ENCODE results near the gene SAMD14. TPM values are rescaled to one million over a fixed set of nuclear protein-coding genes. Genes with fewer than 3 reads are reported as not detected.

SAMD14 gene
- total RNA-seq, 1 donor from 2014 or later: 27.6 TPM

- no peaks in the 10 kb centered on the region for H3K27me3 Mint-ChIP-seq (ENCODE audit: low read depth)
- no peak overlapping the region for H3K27ac Mint-ChIP-seq (ENCODE audit: unreplicated experiment)
- no peak for TF ChIP-seq CTCF (IDR thresholded peaks at IDR 0.05)
- no peaks in the 10 kb centered on the region for H3K9me3 Mint-ChIP-seq (ENCODE audit: low read depth)
- H3K4me1 Mint-ChIP-seq (ENCODE audit: low read depth): peaks cover 30% of the 10 kb centered on the region
- no peak for DNase-seq (ENCODE audit: low spot score)
- no peak overlapping the region for H3K4me3 Mint-ChIP-seq (ENCODE audit: unreplicated experiment)
- peaks cover 3% of the 10 kb centered on the region for H3K36me3 Mint-ChIP-seq (ENCODE audit: low read depth)
Observed at GRCh38 chr17:50167371-50167770, 37.4 kb upstream of the SAMD14 start.

- H3K4me3 Mint-ChIP-seq (ENCODE audit: unreplicated experiment): no peak overlapping the region
- no peak for TF ChIP-seq CTCF (IDR thresholded peaks at IDR 0.05)
- H3K9me3 Mint-ChIP-seq (ENCODE audit: low read depth): no peaks in the 10 kb centered on the region
- H3K4me1 Mint-ChIP-seq (ENCODE audit: low read depth): peaks cover 29% of the 10 kb centered on the region
- no peak overlapping the region for H3K27ac Mint-ChIP-seq (ENCODE audit: unreplicated experiment)
- H3K36me3 Mint-ChIP-seq (ENCODE audit: low read depth): peaks cover 3% of the 10 kb centered on the region
- no peak for DNase-seq (ENCODE audit: low spot score)
- H3K27me3 Mint-ChIP-seq (ENCODE audit: low read depth): no peaks in the 10 kb centered on the region
Observed at GRCh38 chr17:50166518-50167181, 36.7 kb upstream of the SAMD14 start.

DNA sequence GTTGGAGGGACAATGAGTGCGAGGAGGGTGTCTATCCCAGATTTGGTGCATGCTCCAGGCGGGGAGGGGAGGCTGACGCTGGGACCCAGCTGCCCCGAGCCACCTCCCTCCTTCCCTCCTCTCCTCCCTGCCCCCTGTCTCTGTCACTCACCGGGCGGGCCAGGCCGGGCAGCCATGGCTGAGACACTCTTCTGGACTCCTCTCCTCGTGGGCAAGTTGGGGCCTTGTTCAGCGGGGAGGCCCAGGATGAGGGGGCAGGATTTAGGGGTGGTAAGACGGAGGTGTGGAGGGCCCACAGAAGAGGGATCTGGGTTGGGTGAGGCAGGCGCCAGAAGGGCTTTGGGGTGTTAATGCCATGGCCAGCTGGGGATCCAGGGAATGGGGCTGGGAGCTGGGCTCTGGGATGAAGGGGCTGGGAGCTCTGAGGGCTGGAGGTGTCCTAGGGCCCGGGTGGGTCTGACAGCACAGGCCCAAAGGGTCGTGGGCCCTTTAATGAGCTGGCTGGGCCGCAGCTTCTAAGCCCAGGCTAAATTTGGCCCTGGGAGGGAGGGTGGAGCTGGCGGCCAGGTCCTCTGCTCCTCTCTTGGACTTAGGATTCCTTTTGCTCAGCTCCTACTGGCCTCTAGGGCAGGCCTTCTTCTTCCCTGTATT lies 36.0 kb upstream of the SAMD14 start, which contains the start of gene SGCA:
Gene SGCA (plus strand): TSS at position 139 of the 651 bp plus-strand sequence. CDS start 36 bp downstream, at position 175.
- Mint-ChIP-seq H3K4me3 (ENCODE audit: unreplicated experiment) (no peak within 1 kb of the TSS), H3K36me3 (ENCODE audit: low read depth) (peaks cover under 1% of the 10 kb centered on the region), H3K9me3 (ENCODE audit: low read depth) (no peaks in the 10 kb centered on the region), H3K27me3 (ENCODE audit: low read depth) (no peaks in the 10 kb centered on the region), H3K27ac (ENCODE audit: unreplicated experiment) (peak within 1 kb of the TSS; percentile 74), H3K4me1 (ENCODE audit: low read depth) (peaks cover 30% of the 10 kb centered on the region)
- no peak for TF ChIP-seq CTCF (IDR thresholded peaks at IDR 0.05)
- no peak for DNase-seq (ENCODE audit: low spot score)

DNA sequence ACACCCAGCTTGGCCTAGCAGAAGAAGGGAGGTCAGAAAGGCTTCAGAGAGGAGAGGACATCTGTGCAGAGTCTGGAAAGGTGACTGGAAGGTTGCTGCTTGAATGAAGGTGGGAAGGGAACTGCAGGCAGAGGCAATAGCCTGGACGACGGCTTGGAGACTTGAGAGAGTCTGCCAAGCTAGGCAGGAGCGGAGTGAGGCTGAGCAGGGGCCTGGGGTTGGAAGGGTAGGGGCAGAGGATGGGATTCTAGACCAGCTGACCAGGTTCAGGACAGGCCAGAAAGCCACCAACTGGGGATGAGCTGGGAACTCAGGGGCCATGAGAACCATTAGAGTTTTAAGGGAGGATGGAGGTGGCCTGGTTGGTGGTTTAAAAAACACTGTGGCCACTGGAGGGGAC lies 35.5 kb upstream of the SAMD14 start:
- Mint-ChIP-seq H3K27ac (ENCODE audit: unreplicated experiment) (peak overlapping the region; percentile 74), H3K4me1 (ENCODE audit: low read depth) (peaks cover 33% of the 10 kb centered on the region), H3K4me3 (ENCODE audit: unreplicated experiment) (no peak overlapping the region), H3K27me3 (ENCODE audit: low read depth) (no peaks in the 10 kb centered on the region), H3K9me3 (ENCODE audit: low read depth) (no peaks in the 10 kb centered on the region), H3K36me3 (ENCODE audit: low read depth) (no peaks in the 10 kb centered on the region)
- no peak for TF ChIP-seq CTCF (IDR thresholded peaks at IDR 0.05)
- no peak for DNase-seq (ENCODE audit: low spot score)

DNA sequence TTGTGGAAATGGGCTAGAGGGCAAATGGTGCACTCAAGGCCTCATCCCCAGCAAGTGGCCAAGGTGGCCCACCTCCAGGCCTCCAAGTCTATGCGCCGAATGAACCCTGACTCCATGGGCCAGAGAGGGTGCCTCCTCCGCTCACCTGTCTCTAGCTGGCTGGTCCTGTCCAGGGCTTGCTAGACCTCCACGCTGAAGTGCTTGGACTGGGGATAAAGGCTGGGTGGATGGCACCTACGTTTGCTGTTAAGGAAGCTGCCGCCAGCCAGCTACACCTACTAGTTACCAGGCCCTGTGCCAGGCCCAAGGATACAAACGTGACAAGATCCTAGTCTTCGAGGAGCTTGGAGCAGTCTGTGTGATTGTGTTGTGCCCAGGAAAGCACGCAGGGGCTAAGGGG lies 35.1 kb upstream of the SAMD14 start:
- peak overlapping the region; percentile 74 for H3K27ac Mint-ChIP-seq (ENCODE audit: unreplicated experiment)
- H3K9me3 Mint-ChIP-seq (ENCODE audit: low read depth): no peaks in the 10 kb centered on the region
- DNase-seq (ENCODE audit: low spot score): no peak
- no peaks in the 10 kb centered on the region for H3K27me3 Mint-ChIP-seq (ENCODE audit: low read depth)
- H3K4me3 Mint-ChIP-seq (ENCODE audit: unreplicated experiment): no peak overlapping the region
- H3K36me3 Mint-ChIP-seq (ENCODE audit: low read depth): no peaks in the 10 kb centered on the region
- TF ChIP-seq CTCF (IDR thresholded peaks at IDR 0.05): no peak
- H3K4me1 Mint-ChIP-seq (ENCODE audit: low read depth): peaks cover 33% of the 10 kb centered on the region

Data from chondrocyte (in vitro differentiated cells).